ENCODE measurements around the gene NLRC5. TPM values are rescaled to one million over a fixed set of nuclear protein-coding genes. Genes with fewer than 3 reads are reported as not detected.

Gene NLRC5
- total RNA-seq, 3 donors from 2014 or later: 110 to 127 (median 113) TPM

- Histone ChIP-seq H3K9me3 (no peaks in the 10 kb centered on the region), H3K4me3 (no peak overlapping the region), H3K36me3 (ENCODE audit: low read depth) (no peaks in the 10 kb centered on the region), H3K4me1 (ENCODE audit: low read depth) (no peaks in the 10 kb centered on the region)
- intact Hi-C loops (cut with DNase I, micrococcal nuclease): no loop called here
- DNase-seq: no peak
- ATAC-seq: no peak
- no peak for TF ChIP-seq CTCF (IDR thresholded peaks at IDR 0.05)
These were observed 32.6 kb upstream of the NLRC5 start for GRCh38 chr16:56956756-56957155.

GRCh38 chr16:56960681-56961281, 28.6 kb upstream of the NLRC5 start:
- Histone ChIP-seq H3K9me3 (no peaks in the 10 kb centered on the region), H3K4me3 (no peak overlapping the region), H3K36me3 (ENCODE audit: low read depth) (no peaks in the 10 kb centered on the region), H3K4me1 (ENCODE audit: low read depth) (peaks cover 4% of the 10 kb centered on the region)
- ATAC-seq: no peak
- no peak for DNase-seq
- no peak for TF ChIP-seq CTCF (IDR thresholded peaks at IDR 0.05)
- intact Hi-C loops (cut with DNase I, micrococcal nuclease): no loop called here

GRCh38 chr16:56961386-56961785, 28.0 kb upstream of the NLRC5 start:
- H3K36me3 ChIP-seq (ENCODE audit: low read depth): no peaks in the 10 kb centered on the region
- ATAC-seq: no peak
- no peak overlapping the region for H3K4me3 ChIP-seq
- H3K9me3 ChIP-seq: no peaks in the 10 kb centered on the region
- peaks cover 4% of the 10 kb centered on the region for H3K4me1 ChIP-seq (ENCODE audit: low read depth)
- intact Hi-C loops (cut with DNase I, micrococcal nuclease): no loop called here
- DNase-seq: no peak
- TF ChIP-seq CTCF (IDR thresholded peaks at IDR 0.05): no peak

GRCh38 chr16:56961851-56962281, 27.5 kb upstream of the NLRC5 start, which contains the start of gene CETP:
Gene CETP, plus strand, starts transcription at chr16:56961950. Its CDS starts 30 bp downstream, at chr16:56961980.
- ATAC-seq (no peak), DNase-seq (no peak)
- Histone ChIP-seq H3K4me1 (ENCODE audit: low read depth) (peaks cover 4% of the 10 kb centered on the region), H3K36me3 (ENCODE audit: low read depth) (no peaks in the 10 kb centered on the region), H3K4me3 (no peak within 1 kb of the TSS), H3K9me3 (no peaks in the 10 kb centered on the region)
- no peak for TF ChIP-seq CTCF (IDR thresholded peaks at IDR 0.05)
- intact Hi-C loops (cut with DNase I, micrococcal nuclease): no loop called here

GRCh38 chr16:56964243-56965148, 24.9 kb upstream of the NLRC5 start:
- peak; percentile 95 to 100 (median 97) for DNase-seq
- H3K9me3 ChIP-seq: no peaks in the 10 kb centered on the region
- ATAC-seq: peak; percentile 99
- TF ChIP-seq CTCF (IDR thresholded peaks at IDR 0.05): peak; percentile 90
- no peaks in the 10 kb centered on the region for H3K36me3 ChIP-seq (ENCODE audit: low read depth)
- intact Hi-C loops (cut with DNase I, micrococcal nuclease): no loop called here
- peaks cover 4% of the 10 kb centered on the region for H3K4me1 ChIP-seq (ENCODE audit: low read depth)
- H3K4me3 ChIP-seq: no peak overlapping the region
